ENCODE results near the gene TEP1. TPM values are rescaled to one million over a fixed set of nuclear protein-coding genes. Genes with fewer than 3 reads are reported as not detected.

TEP1 gene
- total and polyA plus RNA-seq, 4 donors, result 9.6 to 21.8 (median 16.1) TPM

DNA sequence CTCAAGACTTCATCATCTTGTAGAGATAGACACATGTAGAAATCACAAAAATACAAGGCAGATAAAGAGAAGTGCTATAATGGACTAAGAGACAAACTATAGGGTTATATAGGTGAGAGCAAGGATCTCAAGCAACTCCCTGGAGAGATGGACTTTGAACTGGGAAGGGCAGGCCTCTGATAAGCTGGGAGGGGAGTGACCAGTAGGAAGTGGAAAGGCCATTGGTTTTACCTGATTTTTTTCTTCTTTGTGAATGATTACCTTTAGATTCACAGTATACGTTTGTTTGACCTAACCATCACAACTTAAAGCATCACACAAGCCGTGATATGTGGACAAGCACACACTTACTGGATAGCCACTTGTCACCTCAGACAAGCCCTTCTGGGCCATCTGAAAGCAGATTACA lies 5.2 kb upstream of the TEP1 start:
- H3K27ac ChIP-seq (ENCODE audit: low read depth, low read length), result no peak overlapping the region
- no peaks in the 10 kb centered on the region for H3K27me3 ChIP-seq (ENCODE audit: control insufficient read depth, insufficient read depth, low read length)
- no peak for DNase-seq (ENCODE audit: low read depth in 4 of 6, low spot score in 6 of 6)
- H3K9me3 ChIP-seq (ENCODE audit: control insufficient read depth, insufficient read depth, low read length), result no peaks in the 10 kb centered on the region
- H3K4me1 ChIP-seq (ENCODE audit: control insufficient read depth, insufficient read depth, low read length), result peaks cover under 1% of the 10 kb centered on the region
- H3K36me3 ChIP-seq (ENCODE audit: control insufficient read depth, insufficient read depth, low read length), result no peaks in the 10 kb centered on the region
- 100% methylated on average over 1 of the region's 2 CpGs for WGBS (ENCODE audit: insufficient coverage)
- H3K4me3 ChIP-seq (ENCODE audit: low read depth, low read length), result no peak overlapping the region

DNA sequence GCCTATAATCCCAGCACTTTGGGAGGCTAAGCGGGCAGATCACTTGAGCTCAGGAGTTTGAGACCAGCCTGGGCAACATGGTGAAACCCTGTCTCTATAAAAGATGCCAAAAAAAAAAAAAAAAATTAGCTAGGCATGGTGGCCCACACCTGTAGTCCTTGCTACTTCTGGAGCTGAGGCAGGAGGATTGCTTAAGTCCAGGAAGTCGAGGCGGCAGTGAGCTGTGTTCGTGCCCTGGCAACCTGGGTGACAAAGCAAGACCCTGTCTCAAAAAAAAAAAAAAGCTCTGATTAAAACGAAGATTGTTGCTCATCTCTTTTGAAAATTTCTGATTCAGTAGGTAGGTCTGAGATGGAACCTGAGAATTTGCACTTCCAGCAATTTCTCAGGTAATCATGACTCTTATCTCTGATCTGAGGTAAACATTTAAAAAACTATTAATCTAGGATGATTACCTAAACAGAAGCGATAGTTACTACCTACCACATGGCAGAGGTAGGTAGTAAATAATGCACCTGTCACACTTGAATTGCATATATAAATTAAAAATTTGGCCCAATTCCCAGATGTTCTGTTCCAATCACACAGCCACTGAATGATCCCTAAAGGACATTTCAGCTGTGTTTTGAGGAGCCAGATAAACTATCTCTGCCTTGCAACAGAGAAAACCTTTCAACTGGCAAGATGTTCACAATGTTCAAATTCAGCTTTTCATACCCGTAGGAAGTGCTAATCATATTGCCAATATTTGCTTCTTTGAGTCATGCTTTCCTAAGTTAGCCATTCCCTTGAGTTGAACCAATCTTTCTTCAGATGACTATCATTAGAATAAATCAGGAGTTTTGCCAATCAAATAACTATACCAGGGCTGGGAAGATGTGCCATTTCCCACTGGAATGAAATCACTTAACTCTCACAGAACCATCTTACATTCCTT lies 4.2 kb upstream of the TEP1 start:
- no peaks in the 10 kb centered on the region for H3K9me3 ChIP-seq (ENCODE audit: control insufficient read depth, insufficient read depth, low read length)
- H3K4me1 ChIP-seq (ENCODE audit: control insufficient read depth, insufficient read depth, low read length), result peaks cover 7% of the 10 kb centered on the region
- H3K36me3 ChIP-seq (ENCODE audit: control insufficient read depth, insufficient read depth, low read length), result no peaks in the 10 kb centered on the region
- no peak overlapping the region for H3K27ac ChIP-seq (ENCODE audit: low read depth, low read length)
- no peaks in the 10 kb centered on the region for H3K27me3 ChIP-seq (ENCODE audit: control insufficient read depth, insufficient read depth, low read length)
- 80% methylated on average over 5 of the region's 7 CpGs for WGBS (ENCODE audit: insufficient coverage)
- H3K4me3 ChIP-seq (ENCODE audit: low read depth, low read length), result no peak overlapping the region
- no peak for DNase-seq (ENCODE audit: low read depth in 4 of 6, low spot score in 6 of 6)

DNA sequence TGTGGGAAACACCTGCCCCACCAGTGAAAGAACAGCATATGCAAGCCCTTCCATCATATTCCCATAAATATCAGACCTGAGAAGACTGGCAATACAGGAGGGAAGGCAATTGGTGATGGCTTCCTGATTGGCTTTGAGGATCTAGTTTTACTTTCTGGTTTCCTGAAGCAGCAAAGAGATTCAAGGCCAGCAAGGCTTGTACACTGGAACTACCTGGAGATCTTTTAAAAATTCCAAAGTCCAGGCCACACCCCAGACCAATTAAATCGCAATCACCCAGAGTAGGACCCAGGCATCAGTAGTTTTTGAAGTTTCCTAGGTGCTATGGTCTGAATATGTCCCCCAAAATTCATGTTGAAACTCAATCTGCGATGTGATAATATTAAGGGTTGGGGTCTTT lies 2.9 kb upstream of the TEP1 start:
- Histone ChIP-seq H3K36me3 (ENCODE audit: control insufficient read depth, insufficient read depth, low read length) (no peaks in the 10 kb centered on the region), H3K27me3 (ENCODE audit: control insufficient read depth, insufficient read depth, low read length) (no peaks in the 10 kb centered on the region), H3K4me1 (ENCODE audit: control insufficient read depth, insufficient read depth, low read length) (peaks cover 7% of the 10 kb centered on the region), H3K9me3 (ENCODE audit: control insufficient read depth, insufficient read depth, low read length) (no peaks in the 10 kb centered on the region), H3K27ac (ENCODE audit: low read depth, low read length) (no peak overlapping the region), H3K4me3 (ENCODE audit: low read depth, low read length) (no peak overlapping the region)
- 86% methylated on average over 1 of the region's 2 CpGs for WGBS (ENCODE audit: insufficient coverage)
- DNase-seq (ENCODE audit: low read depth in 4 of 6, low spot score in 6 of 6), result no peak

DNA sequence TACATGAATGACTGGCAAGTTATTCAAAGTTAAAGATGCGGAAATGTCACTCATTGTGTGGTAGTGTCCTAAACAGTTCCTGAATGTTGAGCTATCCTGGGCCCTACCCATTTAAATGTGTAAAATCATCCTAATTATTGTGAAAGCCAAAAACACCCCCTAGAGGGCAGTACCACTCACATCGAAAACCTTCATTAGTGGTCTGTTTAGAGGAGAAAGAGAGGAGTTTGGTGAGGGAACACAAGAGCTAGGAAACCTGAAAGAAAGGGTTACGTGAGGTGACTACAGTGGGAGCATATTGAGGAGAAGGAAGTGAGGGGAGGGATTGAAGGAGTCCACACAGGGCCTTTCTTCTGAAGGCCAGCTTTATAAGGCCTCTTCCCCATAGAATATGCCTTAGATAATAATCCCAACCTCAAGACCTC lies 2.5 kb upstream of the TEP1 start:
- no peak overlapping the region for H3K27ac ChIP-seq (ENCODE audit: low read depth, low read length)
- H3K9me3 ChIP-seq (ENCODE audit: control insufficient read depth, insufficient read depth, low read length), result no peaks in the 10 kb centered on the region
- DNase-seq (ENCODE audit: low read depth in 4 of 6, low spot score in 6 of 6), result peak in 3 of 6 donors; percentile 23 to 70 (median 55)
- no CpG with 5 or more reads among the region's 3 CpGs for WGBS (ENCODE audit: insufficient coverage)
- H3K4me1 ChIP-seq (ENCODE audit: control insufficient read depth, insufficient read depth, low read length), result peaks cover 7% of the 10 kb centered on the region
- no peaks in the 10 kb centered on the region for H3K27me3 ChIP-seq (ENCODE audit: control insufficient read depth, insufficient read depth, low read length)
- H3K36me3 ChIP-seq (ENCODE audit: control insufficient read depth, insufficient read depth, low read length), result no peaks in the 10 kb centered on the region
- H3K4me3 ChIP-seq (ENCODE audit: low read depth, low read length), result no peak overlapping the region

DNA sequence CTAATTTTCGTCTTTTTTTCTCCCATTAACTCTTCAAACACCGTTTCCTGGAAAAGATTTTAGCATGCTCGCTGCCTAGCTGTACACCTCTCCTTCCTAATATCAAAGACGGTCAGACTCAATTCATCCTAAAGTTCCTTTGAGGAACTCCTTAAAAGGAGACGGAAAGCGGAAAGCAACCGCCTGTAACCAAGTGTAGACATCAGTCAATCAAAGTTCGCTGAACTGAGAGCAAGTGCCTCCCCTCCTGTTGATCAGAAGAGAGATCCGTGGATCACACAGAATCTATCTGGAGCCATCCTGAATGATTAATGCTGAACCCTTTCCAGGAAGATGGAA lies 412 bp upstream of the TEP1 start:
- peak in 1 of 6 donors; percentile 9 for DNase-seq (ENCODE audit: low read depth in 4 of 6, low spot score in 6 of 6)
- Histone ChIP-seq H3K4me1 (ENCODE audit: control insufficient read depth, insufficient read depth, low read length) (peaks cover 7% of the 10 kb centered on the region), H3K27me3 (ENCODE audit: control insufficient read depth, insufficient read depth, low read length) (no peaks in the 10 kb centered on the region), H3K9me3 (ENCODE audit: control insufficient read depth, insufficient read depth, low read length) (no peaks in the 10 kb centered on the region), H3K36me3 (ENCODE audit: control insufficient read depth, insufficient read depth, low read length) (no peaks in the 10 kb centered on the region), H3K27ac (ENCODE audit: low read depth, low read length) (peak overlapping the region; percentile 94), H3K4me3 (ENCODE audit: low read depth, low read length) (peak overlapping the region; percentile 89)
- 3% methylated on average over 9 of the region's 9 CpGs for WGBS (ENCODE audit: insufficient coverage)

DNA sequence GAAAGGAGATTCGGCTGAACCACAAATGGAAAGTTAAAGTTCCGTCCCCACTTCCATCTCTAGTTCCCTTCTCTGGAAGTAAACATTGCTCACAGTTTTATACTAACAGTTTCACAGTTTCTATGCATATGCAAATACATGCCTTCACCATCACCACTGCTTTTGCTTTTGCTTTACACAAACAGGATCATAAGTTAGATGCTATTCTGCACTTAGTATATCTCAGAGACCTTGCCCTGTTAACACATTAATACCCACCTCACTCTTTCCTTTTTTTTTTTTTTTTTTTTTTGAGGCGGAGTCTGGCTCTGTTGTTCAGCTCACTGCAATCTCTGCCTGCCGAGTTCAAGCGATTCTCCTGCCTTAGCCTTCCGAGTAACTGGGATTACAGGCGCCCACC lies 890 bp downstream of the TEP1 start:
- peaks cover 7% of the 10 kb centered on the region for H3K4me1 ChIP-seq (ENCODE audit: control insufficient read depth, insufficient read depth, low read length)
- peak in 2 of 6 donors; percentile 18 to 34 for DNase-seq (ENCODE audit: low read depth in 4 of 6, low spot score in 6 of 6)
- H3K27me3 ChIP-seq (ENCODE audit: control insufficient read depth, insufficient read depth, low read length), result no peaks in the 10 kb centered on the region
- WGBS (ENCODE audit: insufficient coverage), result 0% methylated on average over 2 of the region's 7 CpGs
- peaks cover 7% of the 10 kb centered on the region for H3K36me3 ChIP-seq (ENCODE audit: control insufficient read depth, insufficient read depth, low read length)
- H3K9me3 ChIP-seq (ENCODE audit: control insufficient read depth, insufficient read depth, low read length), result no peaks in the 10 kb centered on the region
- H3K27ac ChIP-seq (ENCODE audit: low read depth, low read length), result peak overlapping the region; percentile 94
- H3K4me3 ChIP-seq (ENCODE audit: low read depth, low read length), result peak overlapping the region; percentile 89

DNA sequence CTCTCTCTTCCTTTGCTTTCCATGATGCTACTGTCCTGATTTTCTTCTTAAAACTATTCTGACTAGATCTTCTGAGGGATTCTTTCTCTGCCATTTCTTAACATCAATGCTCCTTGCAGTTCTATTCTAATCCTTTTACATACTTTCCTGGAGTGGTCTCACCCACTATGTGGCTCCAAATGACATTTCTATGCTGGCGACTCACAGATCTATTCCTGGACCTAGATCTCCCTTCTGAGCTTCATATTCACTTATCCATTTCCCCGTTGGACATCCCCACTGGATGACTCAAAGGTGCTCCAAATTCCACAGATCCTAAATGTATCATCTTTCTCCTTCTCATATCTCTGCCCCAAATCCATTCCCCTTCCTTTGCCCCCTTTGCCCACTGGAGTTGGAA lies 4.1 kb downstream of the TEP1 start:
- H3K4me1 ChIP-seq (ENCODE audit: control insufficient read depth, insufficient read depth, low read length), result peaks cover 7% of the 10 kb centered on the region
- H3K36me3 ChIP-seq (ENCODE audit: control insufficient read depth, insufficient read depth, low read length), result peaks cover 25% of the 10 kb centered on the region
- no peaks in the 10 kb centered on the region for H3K27me3 ChIP-seq (ENCODE audit: control insufficient read depth, insufficient read depth, low read length)
- 100% methylated on average over 2 of the region's 2 CpGs for WGBS (ENCODE audit: insufficient coverage)
- no peaks in the 10 kb centered on the region for H3K9me3 ChIP-seq (ENCODE audit: control insufficient read depth, insufficient read depth, low read length)
- no peak overlapping the region for H3K27ac ChIP-seq (ENCODE audit: low read depth, low read length)
- H3K4me3 ChIP-seq (ENCODE audit: low read depth, low read length), result no peak overlapping the region
- no peak for DNase-seq (ENCODE audit: low read depth in 4 of 6, low spot score in 6 of 6)

DNA sequence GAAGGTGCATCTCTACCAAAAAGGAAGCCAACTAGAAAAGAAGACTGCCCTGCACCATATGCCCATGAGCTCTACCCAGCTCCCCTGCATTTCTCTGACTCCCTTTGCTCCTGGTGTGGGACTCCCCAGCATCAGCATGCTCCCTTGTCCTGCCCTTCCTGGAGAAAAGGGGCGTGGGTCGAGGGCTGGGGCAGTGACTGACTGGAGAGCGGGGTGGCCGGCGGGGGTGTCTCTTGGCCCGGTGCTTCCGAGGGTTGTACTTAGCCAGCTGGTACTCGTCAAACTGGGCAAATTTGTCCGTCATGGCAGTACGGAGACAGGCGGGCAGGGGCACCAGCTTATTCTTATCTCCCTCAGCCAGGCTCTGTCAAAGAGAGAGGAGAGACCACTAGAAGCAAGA lies 9.8 kb downstream of the TEP1 start:
- peaks cover 48% of the 10 kb centered on the region for H3K36me3 ChIP-seq (ENCODE audit: control insufficient read depth, insufficient read depth, low read length)
- 95% methylated on average over 11 of the region's 11 CpGs for WGBS (ENCODE audit: insufficient coverage)

DNA sequence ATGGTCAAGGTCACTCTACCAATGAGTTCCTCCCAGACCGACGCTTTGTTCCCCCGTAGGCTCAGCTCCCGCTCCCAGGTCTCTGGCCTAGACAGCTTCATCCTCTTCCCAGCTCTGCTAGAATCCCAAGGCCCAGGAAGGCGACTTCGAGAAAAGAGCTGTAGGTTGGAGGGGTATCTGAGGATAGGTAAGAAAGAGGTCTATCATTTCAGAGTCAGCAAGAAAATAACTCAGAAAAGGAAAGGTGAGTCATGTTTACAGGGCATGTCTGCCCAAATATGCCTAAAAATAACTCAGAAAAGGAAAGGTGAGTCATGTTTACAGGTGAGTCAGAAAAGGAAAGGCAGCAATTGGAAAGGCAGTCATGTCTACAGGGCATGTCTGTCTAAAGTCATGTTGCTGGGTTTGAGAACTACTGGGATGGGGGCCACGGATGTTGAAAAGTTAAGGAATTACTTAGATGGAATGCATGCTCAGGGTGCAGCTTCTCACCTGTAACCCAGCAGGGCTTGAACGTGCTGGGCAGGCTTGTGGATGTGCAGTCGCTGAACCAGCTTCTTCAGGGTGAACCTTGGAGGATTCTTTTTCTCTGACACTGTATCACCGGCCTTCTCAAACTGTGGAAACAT lies 12.2 kb downstream of the TEP1 start:
- no peaks in the 10 kb centered on the region for H3K4me1 ChIP-seq (ENCODE audit: control insufficient read depth, insufficient read depth, low read length)
- H3K9me3 ChIP-seq (ENCODE audit: control insufficient read depth, insufficient read depth, low read length), result no peaks in the 10 kb centered on the region
- 100% methylated on average over 2 of the region's 10 CpGs for WGBS (ENCODE audit: insufficient coverage)
- no peak overlapping the region for H3K27ac ChIP-seq (ENCODE audit: low read depth, low read length)
- no peak for DNase-seq (ENCODE audit: low read depth in 4 of 6, low spot score in 6 of 6)
- H3K27me3 ChIP-seq (ENCODE audit: control insufficient read depth, insufficient read depth, low read length), result no peaks in the 10 kb centered on the region
- no peak overlapping the region for H3K4me3 ChIP-seq (ENCODE audit: low read depth, low read length)
- H3K36me3 ChIP-seq (ENCODE audit: control insufficient read depth, insufficient read depth, low read length), result peaks cover 44% of the 10 kb centered on the region

More for the DNA sequence above, 9.8 kb downstream of the TEP1 start:
- Histone ChIP-seq H3K9me3 (ENCODE audit: control insufficient read depth, insufficient read depth, low read length) (no peaks in the 10 kb centered on the region), H3K27me3 (ENCODE audit: control insufficient read depth, insufficient read depth, low read length) (no peaks in the 10 kb centered on the region), H3K4me3 (ENCODE audit: low read depth, low read length) (no peak overlapping the region), H3K4me1 (ENCODE audit: control insufficient read depth, insufficient read depth, low read length) (no peaks in the 10 kb centered on the region), H3K27ac (ENCODE audit: low read depth, low read length) (no peak overlapping the region)
- DNase-seq (ENCODE audit: low read depth in 4 of 6, low spot score in 6 of 6), result no peak

DNA sequence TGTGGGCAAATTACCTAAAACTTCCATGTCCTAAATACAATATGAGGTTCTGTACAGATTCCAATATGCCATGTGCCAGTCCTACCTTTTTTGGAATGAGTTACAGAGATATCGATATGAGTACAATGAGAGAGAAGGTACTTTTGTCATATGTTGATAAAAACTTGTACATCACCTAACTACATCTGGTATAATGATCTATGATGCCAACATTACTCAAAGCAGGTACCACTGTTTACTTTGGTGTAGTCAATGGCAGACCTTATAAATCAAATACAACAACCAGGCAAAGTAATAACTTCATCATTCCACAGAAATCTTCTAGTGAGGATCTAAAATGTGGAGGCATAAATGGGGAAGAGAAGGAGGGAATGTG lies 12.7 kb downstream of the TEP1 start:
- no peaks in the 10 kb centered on the region for H3K9me3 ChIP-seq (ENCODE audit: control insufficient read depth, insufficient read depth, low read length)
- WGBS (ENCODE audit: insufficient coverage), result no CpG with 5 or more reads among the region's 1 CpG

More for the DNA sequence above, 12.7 kb downstream of the TEP1 start:
- Histone ChIP-seq H3K4me3 (ENCODE audit: low read depth, low read length) (no peak overlapping the region), H3K36me3 (ENCODE audit: control insufficient read depth, insufficient read depth, low read length) (peaks cover 46% of the 10 kb centered on the region), H3K27me3 (ENCODE audit: control insufficient read depth, insufficient read depth, low read length) (no peaks in the 10 kb centered on the region), H3K27ac (ENCODE audit: low read depth, low read length) (no peak overlapping the region), H3K4me1 (ENCODE audit: control insufficient read depth, insufficient read depth, low read length) (no peaks in the 10 kb centered on the region)
- DNase-seq (ENCODE audit: low read depth in 4 of 6, low spot score in 6 of 6), result no peak
